Vagina (tissue), 2 donors: Measurements from ENCODE around the gene MRGPRE.

Experiments
- POLR2A ChIP-seq, 2 donors: fragments of 450-650 bp; IDR thresholded peaks; one replicate each; pipeline ENCODE4 v1.6.1; 2017; ENCODE audit warnings: antibody characterized with exemption in 2 of 2, mild to moderate bottlenecking in 2 of 2, moderate library complexity in 2 of 2
- TF ChIP-seq, protein P1 (sequence below), 3 experiments: fragments of 450-650 bp in 2 of 3; fragments of 200-600 bp in 1 of 3; sonication (generic) in 1 of 3; IDR thresholded peaks; one replicate each; pipeline ENCODE4 v1.5.1; 2017 to 2019; ENCODE audit warnings: antibody characterized with exemption in 3 of 3, mild to moderate bottlenecking in 2 of 3, moderate library complexity in 2 of 3

DNA sequence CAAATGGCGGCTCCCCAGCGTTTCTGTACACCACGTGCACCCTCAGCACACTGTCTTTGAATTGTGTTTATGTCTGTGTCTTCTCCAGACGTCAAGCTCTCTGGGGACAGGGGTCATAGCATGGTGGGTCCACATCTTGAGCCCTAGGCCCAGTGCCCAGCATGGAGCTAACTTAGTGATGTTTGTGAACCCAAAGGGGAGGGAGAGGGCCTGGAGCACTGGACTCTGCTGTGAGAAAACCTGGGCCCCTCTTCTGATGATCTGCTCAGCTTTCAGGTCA, 17.9 kb downstream of the MRGPRE start:
- TF ChIP-seq, protein P1, sequence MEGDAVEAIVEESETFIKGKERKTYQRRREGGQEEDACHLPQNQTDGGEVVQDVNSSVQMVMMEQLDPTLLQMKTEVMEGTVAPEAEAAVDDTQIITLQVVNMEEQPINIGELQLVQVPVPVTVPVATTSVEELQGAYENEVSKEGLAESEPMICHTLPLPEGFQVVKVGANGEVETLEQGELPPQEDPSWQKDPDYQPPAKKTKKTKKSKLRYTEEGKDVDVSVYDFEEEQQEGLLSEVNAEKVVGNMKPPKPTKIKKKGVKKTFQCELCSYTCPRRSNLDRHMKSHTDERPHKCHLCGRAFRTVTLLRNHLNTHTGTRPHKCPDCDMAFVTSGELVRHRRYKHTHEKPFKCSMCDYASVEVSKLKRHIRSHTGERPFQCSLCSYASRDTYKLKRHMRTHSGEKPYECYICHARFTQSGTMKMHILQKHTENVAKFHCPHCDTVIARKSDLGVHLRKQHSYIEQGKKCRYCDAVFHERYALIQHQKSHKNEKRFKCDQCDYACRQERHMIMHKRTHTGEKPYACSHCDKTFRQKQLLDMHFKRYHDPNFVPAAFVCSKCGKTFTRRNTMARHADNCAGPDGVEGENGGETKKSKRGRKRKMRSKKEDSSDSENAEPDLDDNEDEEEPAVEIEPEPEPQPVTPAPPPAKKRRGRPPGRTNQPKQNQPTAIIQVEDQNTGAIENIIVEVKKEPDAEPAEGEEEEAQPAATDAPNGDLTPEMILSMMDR (IDR thresholded peaks at IDR 0.05): no peak
- TF ChIP-seq POLR2A (IDR thresholded peaks at IDR 0.05): no peak
